Breast epithelium (tissue), 4 donors: ENCODE measurements around the gene SLC39A6. TPM values are rescaled to one million over a fixed set of nuclear protein-coding genes. Genes with fewer than 3 reads are reported as not detected.
"Not testable (repeated sequence)": the region's sequence is repeated elsewhere in the genome, so short reads cannot be mapped to it uniquely, and the experiment has no call there.

ENCODE experiments used
- DNase-seq, 2 donors: peaks; one replicate each; pipeline ENCODE4 v3.0.0-alpha.2; 2019; ENCODE audit warnings: low spot score in 2 of 2
- H3K27ac ChIP-seq, 2 donors: fragments of 200-600 bp; sonication (generic) in 1 of 2; one replicate each; pipeline ENCODE4 v1.5.1; 2016 to 2019; ENCODE audit warnings: mild to moderate bottlenecking in 1 of 2
- H3K27me3 ChIP-seq, 2 donors: fragments of 200-600 bp; sonication (generic) in 1 of 2; one replicate each; pipeline versions ENCODE4 v1.5.1 to v1.6.0; 2017 to 2019; ENCODE audit warnings: control low read depth in 1 of 2, mild to moderate bottlenecking in 1 of 2
- H3K36me3 ChIP-seq: fragments of 200-600 bp; one replicate; pipeline ENCODE4 v1.5.1; 2019
- H3K4me1 ChIP-seq, 2 donors: fragments of 200-600 bp; sonication (generic); one replicate each; pipeline ENCODE4 v1.5.1; 2016 to 2019; ENCODE audit warnings: control low read depth in 1 of 2
- H3K4me3 ChIP-seq, 3 donors: fragments of 200-600 bp; sonication (generic); 1 replicate in 2 of 3; 2 replicates in 1 of 3; pipeline ENCODE4 v1.5.1; 2016 to 2019; ENCODE audit warnings: mild to moderate bottlenecking in 3 of 3, moderate library complexity in 2 of 3
- H3K9me3 ChIP-seq, 2 donors: fragments of 200-600 bp; sonication (generic) in 1 of 2; one replicate each; pipeline ENCODE4 v1.5.1; 2016 to 2019; ENCODE audit warnings: control low read depth in 1 of 2
- POLR2A ChIP-seq: fragments of 450-650 bp; IDR thresholded peaks from one replicate; pipeline ENCODE4 v1.6.1; 2016; ENCODE audit warnings: antibody characterized with exemption, mild to moderate bottlenecking, moderate library complexity
- POLR2AphosphoS5 ChIP-seq, 3 donors: sonication (generic); formaldehyde crosslinking; IDR thresholded peaks; one replicate each; pipeline ENCODE4 v1.6.1; 2017; ENCODE audit warnings: antibody characterized with exemption in 3 of 3
- intact Hi-C: fragments of 100-400 bp; cut with DNase I; formaldehyde crosslinking; loops from one replicate; pipeline ENCODE4 v1.15.1; 2023; ENCODE audit warnings: low total_unique reads
- total RNA-seq, 3 donors: library from RNA; depleted of rRNA; stranded (reverse); fragments of >200 nt; gene quantifications; one replicate each; pipeline ENCODE4 v1.1.0, GENCODE V29; 2016
- TF ChIP-seq, protein P1 (sequence below), 3 donors: fragments of 450-650 bp; IDR thresholded peaks; one replicate each; pipeline ENCODE4 v1.5.1; 2016 to 2017; ENCODE audit warnings: antibody characterized with exemption in 3 of 3, mild to moderate bottlenecking in 3 of 3, moderate library complexity in 3 of 3

SLC39A6 gene
- total RNA-seq, 3 donors from 2014 or later, result 44.8 to 502 (median 235) TPM

DNA sequence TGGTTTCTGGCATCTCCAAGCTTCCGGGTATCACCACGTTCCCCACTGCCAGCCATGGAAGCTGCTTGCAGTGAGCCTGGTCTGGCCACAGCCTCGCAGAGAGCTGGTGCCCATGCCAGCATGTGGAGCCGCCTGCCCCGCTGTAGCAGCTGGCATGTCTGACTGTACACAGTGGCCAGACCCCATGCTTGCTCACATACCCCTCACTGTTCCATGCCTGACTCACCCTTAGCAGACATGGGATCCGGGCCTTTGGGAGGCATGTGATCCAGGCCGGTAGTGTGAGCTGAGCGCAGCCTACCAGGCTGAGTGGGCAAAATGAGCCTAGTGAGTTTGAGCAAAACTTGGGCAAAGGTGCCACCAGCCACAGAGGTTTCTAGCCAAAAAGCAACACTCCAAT lies 43.0 kb downstream of the SLC39A6 start:
- no peak overlapping the region for H3K27ac ChIP-seq
- no peak for TF ChIP-seq POLR2A
- no peak overlapping the region for H3K4me3 ChIP-seq
- H3K27me3 ChIP-seq, result peaks cover 0 to 3% of the 10 kb centered on the region in 2 donors
- no peaks in the 10 kb centered on the region for H3K36me3 ChIP-seq
- H3K9me3 ChIP-seq, result no peaks in the 10 kb centered on the region
- intact Hi-C loops, result no loop called here
- no peaks in the 10 kb centered on the region for H3K4me1 ChIP-seq
- DNase-seq, result no peak

DNA sequence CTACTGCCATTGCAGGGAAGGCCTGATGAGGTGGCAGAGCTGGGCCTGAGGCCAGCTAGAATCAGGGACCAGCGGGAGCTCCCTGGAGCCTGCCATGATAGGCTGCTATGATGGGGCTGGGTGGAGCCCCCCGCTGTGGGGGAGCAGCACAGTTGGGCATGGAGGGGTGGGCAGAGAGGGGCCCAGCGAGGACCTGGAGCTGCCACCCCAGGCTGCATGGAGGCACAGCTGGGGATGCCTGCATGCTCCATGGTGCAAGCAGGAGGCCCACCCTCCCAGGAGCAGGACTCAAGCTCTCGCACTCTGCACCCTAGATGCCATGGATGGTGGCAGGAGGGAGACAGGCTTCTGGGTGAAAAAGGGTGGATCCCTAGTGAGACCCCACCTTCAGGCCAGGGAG lies 43.9 kb downstream of the SLC39A6 start:
- no peak overlapping the region for H3K4me3 ChIP-seq
- H3K4me1 ChIP-seq, result no peaks in the 10 kb centered on the region
- H3K27me3 ChIP-seq, result peaks cover 0 to 3% of the 10 kb centered on the region in 2 donors
- H3K36me3 ChIP-seq, result no peaks in the 10 kb centered on the region
- intact Hi-C loops, result no loop called here
- no peak for DNase-seq
- TF ChIP-seq POLR2AphosphoS5 (IDR thresholded peaks at IDR 0.05) (no peak), POLR2A (no peak)
- TF ChIP-seq, protein P1, sequence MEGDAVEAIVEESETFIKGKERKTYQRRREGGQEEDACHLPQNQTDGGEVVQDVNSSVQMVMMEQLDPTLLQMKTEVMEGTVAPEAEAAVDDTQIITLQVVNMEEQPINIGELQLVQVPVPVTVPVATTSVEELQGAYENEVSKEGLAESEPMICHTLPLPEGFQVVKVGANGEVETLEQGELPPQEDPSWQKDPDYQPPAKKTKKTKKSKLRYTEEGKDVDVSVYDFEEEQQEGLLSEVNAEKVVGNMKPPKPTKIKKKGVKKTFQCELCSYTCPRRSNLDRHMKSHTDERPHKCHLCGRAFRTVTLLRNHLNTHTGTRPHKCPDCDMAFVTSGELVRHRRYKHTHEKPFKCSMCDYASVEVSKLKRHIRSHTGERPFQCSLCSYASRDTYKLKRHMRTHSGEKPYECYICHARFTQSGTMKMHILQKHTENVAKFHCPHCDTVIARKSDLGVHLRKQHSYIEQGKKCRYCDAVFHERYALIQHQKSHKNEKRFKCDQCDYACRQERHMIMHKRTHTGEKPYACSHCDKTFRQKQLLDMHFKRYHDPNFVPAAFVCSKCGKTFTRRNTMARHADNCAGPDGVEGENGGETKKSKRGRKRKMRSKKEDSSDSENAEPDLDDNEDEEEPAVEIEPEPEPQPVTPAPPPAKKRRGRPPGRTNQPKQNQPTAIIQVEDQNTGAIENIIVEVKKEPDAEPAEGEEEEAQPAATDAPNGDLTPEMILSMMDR (IDR thresholded peaks at IDR 0.05), result no peak
- H3K27ac ChIP-seq, result no peak overlapping the region
- H3K9me3 ChIP-seq, result no peaks in the 10 kb centered on the region

DNA sequence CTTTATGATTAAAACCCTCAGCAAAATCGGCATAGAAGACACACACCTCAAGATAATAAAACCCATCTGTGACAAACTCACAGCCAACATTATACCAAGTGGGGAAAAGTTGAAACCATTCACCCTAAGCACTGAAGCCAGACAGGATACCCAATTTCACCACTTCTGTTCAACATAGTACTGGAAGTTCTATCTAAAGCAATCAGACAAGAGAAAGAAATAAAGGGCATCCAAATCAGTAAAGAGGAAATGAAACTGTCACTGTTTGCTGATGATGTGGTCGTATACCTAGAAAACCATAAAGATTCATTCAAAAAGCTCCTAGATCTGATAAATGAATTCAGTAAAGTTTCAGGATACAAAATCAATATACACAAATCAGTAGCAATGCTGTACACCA lies 45.4 kb downstream of the SLC39A6 start:
- no peaks in the 10 kb centered on the region for H3K36me3 ChIP-seq
- TF ChIP-seq, protein P1 (IDR thresholded peaks at IDR 0.05), result no peak
- intact Hi-C loops, result no loop called here

DNA sequence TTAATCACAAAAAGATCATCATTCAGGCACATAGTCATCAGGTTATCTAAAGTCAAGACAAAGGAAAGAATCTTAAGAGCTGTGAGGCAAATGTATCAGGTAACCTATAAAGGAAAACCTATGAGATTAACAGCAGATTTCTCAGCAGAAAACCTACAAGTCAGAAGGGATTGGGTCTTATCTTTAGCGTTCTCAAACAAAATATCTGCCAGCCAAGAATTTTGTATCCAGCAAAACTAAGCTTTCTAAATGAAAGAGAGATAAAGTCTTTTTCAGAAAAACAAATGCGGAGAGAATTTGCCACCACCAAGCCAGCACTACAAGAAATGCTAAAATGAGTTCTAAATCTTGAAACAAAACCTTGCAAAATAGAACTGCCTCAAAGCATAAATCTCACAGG lies 48.0 kb downstream of the SLC39A6 start:
- intact Hi-C loops, H3K27ac ChIP-seq, H3K4me1 ChIP-seq, H3K27me3 ChIP-seq, H3K9me3 ChIP-seq, DNase-seq, H3K36me3 ChIP-seq, H3K4me3 ChIP-seq: not testable (repeated sequence)

More for the DNA sequence above, 45.4 kb downstream of the SLC39A6 start:
- Histone ChIP-seq H3K4me3 (no peak overlapping the region), H3K4me1 (no peaks in the 10 kb centered on the region), H3K9me3 (no peaks in the 10 kb centered on the region), H3K27ac (no peak overlapping the region), H3K27me3 (peaks cover 0 to 3% of the 10 kb centered on the region in 2 donors)
- no peak for DNase-seq

DNA sequence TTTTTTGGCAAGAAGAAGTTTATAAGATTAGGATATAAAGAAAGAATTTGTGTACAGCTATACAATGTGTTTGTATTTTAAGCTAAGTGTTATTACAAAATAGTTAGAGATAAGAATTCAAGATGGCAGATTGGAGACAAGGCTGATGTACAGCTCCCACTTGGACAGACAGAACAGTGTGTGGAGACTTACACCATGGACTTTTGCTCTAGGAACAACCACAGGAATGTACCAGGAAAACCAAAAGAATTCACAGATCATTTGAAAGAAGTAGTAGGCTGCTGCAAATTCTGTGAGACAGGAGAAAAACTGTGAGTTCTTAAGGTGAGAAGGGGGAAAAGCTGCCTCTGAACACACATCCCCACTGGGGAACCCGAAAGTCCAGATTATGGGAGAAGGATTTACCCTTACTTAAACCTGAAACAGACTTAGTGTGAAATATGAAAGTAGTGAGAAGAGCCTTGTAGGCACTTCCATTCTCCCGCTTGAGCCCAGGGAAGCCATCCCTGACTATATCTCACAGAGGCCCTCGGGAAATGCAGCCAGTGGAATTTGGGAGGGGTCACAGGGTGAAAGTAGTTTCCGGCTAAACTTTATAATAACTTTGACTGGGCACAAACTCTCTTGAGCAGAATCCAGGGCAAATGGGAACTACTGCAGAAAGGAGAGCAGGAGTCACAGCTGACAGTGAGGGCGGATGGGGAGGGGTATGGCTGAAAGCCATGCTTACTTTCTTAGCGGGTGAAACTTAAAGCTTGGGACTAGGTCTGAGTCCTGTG lies 50.2 kb downstream of the SLC39A6 start:
- H3K27me3 ChIP-seq, result no peaks in the 10 kb centered on the region
- DNase-seq, result no peak
- TF ChIP-seq POLR2A (no peak), POLR2AphosphoS5 (IDR thresholded peaks at IDR 0.05) (no peak)
- TF ChIP-seq, protein P1 (IDR thresholded peaks at IDR 0.05), result no peak
- H3K4me1 ChIP-seq, result no peaks in the 10 kb centered on the region
- no peaks in the 10 kb centered on the region for H3K36me3 ChIP-seq
- H3K4me3 ChIP-seq, result no peak overlapping the region
- H3K9me3 ChIP-seq, result no peaks in the 10 kb centered on the region
- no peak overlapping the region for H3K27ac ChIP-seq
- intact Hi-C loops, result no loop called here

DNA sequence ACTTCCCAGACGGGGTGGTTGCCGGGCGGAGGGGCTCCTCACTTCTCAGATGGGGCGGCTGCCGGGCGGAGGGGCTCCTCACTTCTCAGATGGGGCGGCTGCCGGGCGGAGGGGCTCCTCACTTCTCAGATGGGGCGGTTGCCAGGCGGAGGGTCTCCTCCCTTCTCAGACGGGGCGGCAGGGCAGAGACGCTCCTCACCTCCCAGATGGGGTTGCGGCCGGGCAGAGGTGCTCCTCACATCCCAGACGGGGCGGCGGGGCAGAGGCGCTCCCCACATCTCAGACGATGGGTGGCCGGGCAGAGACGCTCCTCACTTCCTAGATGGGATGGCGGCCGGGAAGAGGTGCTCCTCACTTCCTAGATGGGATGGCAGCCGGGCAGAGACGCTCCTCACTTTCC lies 51.4 kb downstream of the SLC39A6 start:
- intact Hi-C loops, result not testable (repeated sequence)

More for the DNA sequence above, 51.4 kb downstream of the SLC39A6 start:
- not testable (repeated sequence) for H3K36me3 ChIP-seq, H3K9me3 ChIP-seq, H3K27ac ChIP-seq, H3K27me3 ChIP-seq, H3K4me1 ChIP-seq, DNase-seq, H3K4me3 ChIP-seq
